Stimulated activated CD8-positive, alpha-beta memory T cell treated with anti-CD3 and anti-CD28 coated beads, Interleukin-2, amount 100 ng/mL, for 48 hours (primary cell): ENCODE results near the gene BTBD8.

ENCODE experiments used
- DNase-seq, 2 donors: peaks; one replicate each; pipeline ENCODE4 v3.0.0-alpha.2; 2020; ENCODE audit warnings: low read depth in 2 of 2

Gene BTBD8

DNA sequence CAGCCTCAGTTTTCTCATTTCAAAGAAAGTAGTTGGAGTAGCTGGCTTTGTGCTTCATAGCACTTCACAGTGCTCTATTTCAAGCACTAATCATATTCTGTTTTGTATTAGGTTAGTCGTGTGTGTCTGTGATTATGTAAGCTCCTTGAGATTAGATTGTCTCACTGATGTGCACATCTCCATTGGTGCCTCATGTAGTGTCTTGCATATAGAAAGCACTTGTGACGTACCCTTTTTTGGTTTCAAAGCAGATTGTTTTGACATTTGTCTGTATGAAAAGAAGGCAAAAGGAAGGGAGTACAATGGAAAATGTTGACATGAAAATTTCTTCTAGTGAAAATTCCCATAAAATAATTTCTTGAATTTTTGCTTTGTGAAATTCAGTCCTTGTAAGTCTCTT lies 13.9 kb downstream of the BTBD8 start:
- DNase-seq: no peak

DNA sequence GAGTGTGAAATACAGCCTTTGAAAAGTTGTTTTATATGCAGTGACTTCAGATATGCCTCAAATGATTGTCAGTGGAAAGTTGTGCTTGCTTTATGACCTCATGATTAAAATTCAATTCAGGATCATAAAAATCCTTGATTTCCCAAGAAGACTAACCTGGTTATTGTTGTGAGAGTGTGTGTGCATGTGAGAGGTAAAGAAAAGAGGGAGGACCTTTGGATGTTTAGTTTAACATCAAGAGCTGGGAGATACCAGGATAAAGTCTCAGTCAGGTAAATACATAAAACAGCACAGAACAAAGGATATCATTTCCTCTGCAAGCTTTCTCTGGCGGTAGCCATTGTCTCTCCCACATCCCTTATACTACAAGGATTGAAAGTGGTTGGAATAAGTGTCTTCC lies 14.4 kb downstream of the BTBD8 start:
- no peak for DNase-seq

DNA sequence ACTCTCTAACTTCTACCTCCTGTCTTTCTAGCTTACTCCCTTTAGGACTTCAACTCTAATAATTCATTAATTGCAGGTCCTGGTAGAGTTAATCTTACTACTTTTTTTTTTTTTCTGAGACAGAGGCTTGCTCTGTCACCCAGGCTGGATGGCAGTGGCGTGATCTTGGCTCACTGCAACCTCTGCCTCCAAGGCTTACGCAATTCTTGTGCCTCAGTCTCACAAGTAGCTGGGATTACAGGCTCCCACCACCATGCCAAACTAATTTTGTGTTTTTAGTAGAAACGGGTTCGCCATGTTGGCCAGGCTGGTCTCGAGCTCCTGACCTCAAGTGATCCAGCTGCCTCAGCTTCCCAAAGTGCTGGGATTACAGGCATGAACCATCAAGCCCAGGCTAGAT lies 15.7 kb downstream of the BTBD8 start:
- no peak for DNase-seq

DNA sequence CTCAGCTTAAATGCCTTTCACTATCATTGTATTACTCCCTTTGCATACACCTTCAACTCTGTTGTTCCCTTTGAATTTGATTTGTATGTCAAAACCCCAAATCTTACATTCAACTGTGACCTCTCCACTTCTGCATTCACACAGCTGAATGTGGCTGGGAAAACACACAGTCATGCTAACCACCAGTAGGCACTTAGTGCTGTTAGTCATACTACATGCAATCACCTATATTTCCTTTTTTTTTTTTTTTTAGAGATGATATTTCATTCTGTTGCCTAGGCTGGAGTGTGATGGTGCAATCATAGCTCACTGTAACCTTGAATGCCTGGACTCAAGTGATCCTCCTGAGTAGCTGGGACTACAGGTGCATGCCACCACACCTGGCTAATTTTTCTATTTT lies 16.2 kb downstream of the BTBD8 start:
- no peak for DNase-seq

DNA sequence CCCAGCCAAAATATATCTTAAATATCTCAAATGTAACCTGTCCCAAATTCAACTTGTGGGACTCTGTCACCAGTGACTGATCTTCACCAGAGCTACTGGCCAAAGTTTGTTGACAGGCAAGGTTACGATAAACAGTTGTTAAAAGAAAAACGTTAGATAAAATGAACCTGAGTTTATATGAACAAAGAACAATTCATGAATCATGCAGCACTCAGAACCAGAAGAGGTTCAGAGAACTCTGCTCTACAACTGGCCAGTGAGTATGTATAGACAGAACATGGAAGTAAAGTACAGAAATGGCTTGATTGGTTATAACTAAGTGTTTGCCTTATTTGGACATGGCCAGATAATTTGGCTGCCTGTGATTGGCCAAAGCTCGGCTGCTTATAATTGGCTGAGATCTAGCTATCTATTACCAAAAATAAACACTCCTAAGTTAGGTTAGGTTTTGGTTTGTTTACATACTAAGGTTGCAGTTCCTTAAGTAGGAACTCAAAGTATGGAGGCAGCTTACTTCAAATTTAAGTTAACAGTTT lies 25.5 kb downstream of the BTBD8 start:
- DNase-seq: no peak

DNA sequence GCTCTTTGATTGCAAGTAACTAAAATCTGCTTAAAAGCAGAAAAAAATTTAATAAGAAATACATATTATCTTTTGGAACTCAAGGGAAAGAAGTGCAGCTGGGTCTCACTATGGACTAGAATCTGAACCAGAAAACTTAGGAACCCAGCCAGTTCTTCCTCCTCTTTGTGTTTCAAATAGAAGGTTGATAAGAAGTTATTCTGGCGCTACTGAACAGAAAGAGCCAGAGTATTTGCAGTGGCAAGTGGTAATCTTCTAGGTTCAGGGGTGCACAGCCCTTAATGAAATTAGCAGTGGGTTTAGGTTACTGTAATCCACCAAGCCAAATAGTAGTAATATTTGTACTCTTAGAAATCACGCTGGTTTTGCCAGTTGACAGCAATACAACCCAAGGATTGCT lies 28.5 kb downstream of the BTBD8 start:
- DNase-seq: no peak

DNA sequence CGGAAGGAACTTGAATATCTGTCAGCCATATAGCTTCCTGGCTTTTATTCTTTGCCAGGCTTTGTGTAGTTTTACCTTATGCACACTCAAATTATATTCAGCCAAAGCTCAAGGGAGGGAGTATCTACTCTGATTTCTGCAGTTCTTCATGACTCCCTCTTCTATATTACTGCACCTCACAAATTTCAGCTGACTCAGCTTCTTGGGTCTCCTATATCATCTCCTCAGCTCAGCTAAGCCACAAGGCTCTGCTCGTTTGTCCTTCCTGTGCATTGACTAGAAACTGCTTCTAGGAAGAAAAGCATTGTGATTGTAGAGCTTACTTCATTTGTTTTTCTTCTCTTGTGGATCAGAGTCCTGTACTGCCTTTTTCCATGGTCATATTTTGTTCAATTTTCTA lies 37.4 kb downstream of the BTBD8 start:
- DNase-seq: no peak

DNA sequence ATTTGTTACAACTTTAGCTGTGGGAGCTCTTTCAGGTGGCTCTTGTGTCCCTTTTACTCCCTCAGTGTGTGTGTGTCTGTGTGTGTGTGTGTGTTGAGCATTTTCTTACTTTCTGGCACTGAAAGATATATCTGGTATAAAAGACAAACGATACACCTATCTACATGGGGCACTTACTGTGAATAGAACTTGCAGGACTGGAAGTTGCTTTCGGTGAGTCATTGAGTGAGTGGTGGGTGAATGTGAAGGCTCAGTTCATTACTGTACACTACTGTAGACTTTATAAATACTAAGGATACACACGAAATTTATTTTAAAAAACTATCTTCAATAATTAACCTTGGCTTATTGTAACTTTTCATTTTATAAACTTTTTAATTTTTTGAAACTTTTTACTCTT lies 38.7 kb downstream of the BTBD8 start:
- no peak for DNase-seq

DNA sequence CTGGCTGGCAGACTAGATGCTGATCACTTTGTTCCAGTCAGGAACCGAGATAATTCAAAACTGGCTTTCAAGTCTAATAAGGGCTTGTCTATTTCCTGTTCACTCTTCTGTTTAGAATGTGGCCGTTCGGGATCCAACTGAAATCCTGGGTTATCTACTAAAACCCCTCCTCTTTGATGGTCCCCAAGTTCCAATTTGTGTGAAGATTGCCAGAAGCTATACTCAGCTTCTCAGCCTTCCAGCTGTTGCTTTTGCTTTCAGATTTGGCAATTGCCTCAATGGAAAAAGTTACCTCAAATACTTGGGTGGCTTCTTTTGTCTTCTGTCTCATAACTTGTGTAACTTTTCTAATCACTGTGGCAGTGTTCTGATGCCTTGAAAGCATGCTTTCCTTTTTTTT lies 43.7 kb downstream of the BTBD8 start:
- no peak for DNase-seq

DNA sequence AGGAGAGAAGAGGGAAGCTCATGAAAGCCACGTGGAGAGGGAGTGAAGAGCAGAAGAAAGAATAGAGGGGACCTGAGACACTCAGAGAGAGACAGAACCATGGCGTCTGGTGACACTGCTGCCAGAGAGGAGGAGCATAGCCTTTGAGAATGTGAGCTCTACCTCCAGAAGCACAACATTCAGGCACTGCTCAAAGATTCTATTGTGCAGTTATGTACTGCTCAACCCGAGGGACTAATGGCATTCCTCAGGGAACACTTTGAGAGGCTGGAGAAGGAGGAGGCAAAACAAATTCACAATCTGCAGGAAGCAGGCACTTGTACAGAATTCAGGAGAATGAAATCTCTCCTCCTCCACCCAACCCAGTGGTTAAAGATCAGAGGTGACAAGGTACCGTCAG lies 45.1 kb downstream of the BTBD8 start:
- DNase-seq: no peak

DNA sequence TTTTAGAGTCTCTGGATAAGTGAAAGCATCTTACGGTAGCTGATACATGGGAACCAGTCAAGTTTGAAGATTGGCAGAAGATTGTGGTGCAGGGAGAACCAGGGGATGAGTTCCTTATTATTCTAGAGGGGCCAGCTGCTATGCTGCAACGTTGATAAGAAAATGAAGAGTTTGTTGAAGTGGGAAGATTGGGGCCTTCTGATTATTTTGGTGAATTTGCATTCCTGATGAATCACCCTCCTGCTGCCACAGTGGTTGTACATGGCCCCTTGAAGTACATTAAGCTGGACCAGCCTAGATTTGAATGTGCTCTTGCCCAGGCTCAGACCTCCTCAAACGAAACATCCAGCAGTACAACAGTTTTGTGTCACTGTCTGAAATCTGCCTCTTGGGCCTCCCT lies 45.9 kb downstream of the BTBD8 start:
- DNase-seq: no peak

DNA sequence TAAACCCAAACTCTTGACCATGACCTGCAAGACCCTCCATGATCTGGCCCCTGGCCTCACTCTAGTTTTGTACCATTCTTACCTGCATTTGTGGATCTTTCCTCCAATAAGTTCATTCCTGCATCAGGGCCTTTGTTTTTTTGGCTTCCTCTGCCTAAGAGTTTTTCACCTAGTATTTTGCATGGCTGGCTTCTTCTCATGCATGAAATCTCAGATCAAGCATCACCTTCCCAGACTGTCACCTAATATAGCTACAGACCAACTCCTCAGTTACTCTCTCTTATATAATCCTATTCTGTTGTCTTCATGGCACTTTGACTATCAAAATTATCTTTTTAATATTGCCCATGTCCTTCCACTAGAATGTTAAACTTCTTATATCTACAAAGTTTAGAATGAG lies 54.2 kb downstream of the BTBD8 start:
- DNase-seq: no peak

DNA sequence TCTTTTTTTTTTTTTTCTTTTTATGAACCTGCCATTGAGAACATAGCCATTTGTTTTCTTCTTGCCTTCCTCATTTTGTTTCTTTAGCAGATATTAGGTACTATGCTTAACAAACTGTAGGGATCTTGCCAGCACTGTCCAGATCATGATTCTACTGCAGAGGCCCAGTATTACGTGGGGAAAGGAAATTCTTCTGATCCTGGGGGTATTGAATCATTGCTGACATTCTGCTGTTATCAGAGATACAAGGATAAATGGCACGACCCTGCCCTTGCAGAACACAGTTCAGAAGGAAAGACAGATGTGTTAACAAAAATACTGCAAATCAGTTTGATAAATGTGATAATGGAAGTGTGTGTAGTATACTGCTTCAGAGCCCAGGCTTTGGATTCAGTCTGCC lies 56.2 kb downstream of the BTBD8 start:
- DNase-seq: no peak

DNA sequence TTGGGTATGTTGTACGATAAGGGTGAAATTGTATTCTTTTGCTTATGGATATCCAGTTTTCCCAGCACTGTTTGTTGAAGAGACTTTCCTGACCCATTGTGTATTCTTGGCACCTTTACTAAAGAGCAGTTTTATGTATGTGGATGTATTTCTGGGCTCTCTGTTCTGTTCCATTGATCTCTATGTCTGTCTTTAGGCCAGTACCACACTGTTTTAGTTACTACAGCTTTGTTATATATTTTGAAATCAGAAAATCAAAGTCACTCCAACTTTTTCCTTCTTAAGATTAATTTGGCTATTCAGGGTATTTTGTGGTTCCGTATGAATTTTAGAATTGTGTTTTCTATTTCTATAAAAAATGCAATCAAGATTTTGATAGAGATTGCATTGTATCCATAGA lies 74.8 kb downstream of the BTBD8 start:
- no peak for DNase-seq

DNA sequence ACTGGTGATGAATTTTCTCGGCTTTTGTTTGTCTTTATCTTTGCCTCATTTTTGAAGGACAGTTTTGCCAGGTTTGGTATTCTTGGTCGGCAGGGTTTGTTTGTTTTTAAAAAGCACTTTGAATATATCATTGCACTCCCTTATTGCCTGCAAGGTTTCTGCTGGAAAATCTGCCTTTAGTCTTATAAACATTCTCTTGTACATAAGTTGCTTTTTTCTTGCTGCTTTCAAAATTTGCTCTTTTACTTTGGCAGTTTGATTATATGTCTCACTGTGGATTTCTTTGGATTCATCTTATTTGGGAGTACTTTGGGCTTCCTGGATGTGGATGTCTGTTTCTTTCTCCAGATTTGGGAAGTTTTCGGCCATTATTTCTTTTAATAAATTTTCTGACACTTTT lies 79.4 kb downstream of the BTBD8 start:
- DNase-seq: no peak

DNA sequence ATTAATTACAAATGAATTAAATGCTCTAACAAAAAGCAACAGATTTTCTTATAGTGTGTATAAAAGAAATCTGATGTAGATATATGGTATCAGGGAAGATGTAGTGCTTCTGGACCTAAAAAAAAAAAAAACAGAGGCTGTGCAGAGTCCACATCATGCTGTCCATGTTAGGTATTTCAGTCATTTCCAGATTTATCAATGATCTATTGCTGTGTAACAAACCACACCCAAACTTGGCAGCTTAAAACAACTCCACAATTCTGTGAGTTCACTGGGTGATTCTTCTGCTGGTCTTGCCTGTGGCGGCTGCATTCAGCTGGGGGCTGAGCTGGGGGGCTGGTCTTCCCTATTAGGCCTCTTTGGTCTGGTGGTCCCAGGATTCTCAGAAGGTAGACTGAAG lies 85.2 kb downstream of the BTBD8 start:
- no peak for DNase-seq

DNA sequence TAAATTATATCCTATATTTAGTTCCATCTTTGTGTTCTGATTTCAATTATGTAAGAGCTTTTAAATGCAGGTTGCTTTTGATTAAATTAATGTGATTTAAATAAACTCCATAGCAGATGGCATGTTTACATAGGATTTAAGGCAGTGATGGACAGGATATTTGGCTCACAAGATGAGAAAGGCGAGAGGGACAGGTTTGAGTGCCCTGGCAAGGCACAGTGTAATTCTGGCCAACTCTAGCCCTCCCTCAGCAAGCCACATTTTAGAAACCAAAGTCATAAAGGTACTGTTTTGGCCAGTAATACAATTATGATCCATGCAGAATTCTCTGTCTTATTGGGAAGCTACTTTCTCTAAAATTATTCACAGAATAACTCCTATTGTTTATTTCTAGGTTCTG lies 87.0 kb downstream of the BTBD8 start:
- DNase-seq: no peak

DNA sequence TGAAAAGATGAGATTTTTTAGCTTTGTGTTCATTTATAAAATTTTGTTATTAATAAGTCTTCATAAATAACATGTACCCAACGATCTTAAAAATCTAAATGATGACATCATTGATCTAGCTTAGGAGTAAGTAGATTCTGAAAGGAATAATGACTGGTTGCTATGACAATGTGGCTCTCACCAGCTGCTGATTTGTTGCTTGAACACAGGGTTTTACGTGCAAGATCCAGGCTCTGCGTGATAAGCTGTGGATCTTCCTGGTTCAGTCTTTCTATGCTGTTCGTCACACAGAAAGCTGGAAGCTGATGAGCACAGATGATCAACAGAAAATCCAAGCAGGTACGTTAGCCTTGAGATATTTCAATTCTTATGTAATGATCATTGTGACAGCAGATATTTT lies 88.5 kb downstream of the BTBD8 start:
- no peak for DNase-seq

DNA sequence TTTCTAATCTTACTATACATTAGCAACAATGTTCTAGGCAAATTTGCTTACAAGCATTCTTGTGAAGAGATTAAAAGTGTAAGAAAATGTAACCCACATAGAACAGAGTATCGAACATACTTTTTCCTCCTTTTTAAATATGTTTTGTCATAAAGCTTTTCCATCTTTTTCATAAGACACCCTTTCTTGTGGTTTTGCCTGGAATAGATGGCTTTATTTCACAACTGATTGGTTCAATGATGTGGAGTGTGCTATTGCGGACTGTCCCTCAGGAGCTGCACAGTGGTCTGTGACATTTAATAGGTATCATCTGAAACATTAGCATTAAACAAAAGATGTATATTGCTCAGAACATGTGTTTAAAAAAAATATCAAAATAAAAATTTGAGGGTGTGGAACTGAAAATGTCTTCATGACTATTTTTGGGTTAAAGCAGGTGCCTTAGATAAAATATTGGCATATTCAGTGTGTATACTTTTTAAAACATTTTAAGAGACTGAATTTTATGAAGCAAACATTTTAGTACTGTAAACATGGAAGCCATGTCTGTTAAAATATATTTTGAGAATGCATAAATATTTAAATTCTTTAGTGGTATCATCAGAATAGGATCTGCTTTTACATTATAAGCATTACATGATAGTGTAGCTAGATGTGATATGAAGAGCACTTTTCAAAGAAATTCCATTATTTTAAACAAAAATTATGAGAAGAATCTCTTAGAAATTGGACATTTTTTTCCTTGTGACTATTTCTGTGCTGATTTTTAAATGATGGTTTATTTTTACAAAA lies 89.3 kb downstream of the BTBD8 start:
- DNase-seq: no peak

DNA sequence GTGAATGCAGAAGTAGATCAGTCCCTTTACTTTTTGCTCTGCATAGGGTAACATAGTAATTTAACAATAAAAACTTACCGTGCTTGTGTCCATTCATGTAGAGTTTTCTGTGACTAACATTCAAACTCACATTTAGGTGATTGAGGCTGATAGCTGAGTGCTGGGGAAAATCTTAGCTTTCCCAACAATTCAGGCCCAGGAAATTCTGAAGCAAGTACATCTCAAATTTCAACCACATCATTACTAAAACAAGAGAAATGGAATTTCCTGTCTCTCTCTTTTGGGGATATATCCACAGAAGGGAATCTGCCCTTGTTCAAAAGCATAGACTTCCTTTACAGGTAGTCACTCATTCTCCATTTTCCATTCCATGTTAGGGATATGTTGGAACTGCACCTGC lies 104.5 kb downstream of the BTBD8 start:
- DNase-seq: no peak

DNA sequence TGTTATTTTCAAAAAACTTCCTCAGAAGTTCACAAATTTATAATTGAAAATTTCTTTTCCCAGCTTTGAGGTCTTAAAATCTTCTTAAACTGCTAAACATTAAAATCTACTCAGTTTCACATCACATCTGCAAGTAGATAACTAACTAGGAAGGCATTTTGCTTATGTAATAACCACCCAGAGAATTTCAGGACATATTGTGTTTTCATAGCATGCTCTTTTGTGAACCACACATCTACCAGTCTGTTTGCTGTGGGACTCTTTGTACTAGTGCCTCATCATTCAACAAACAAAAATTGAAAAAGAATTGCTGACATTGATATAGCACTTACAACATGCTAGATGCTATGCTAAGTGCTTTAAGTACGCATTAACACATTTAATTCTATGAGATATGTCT lies 105.9 kb downstream of the BTBD8 start:
- no peak for DNase-seq

DNA sequence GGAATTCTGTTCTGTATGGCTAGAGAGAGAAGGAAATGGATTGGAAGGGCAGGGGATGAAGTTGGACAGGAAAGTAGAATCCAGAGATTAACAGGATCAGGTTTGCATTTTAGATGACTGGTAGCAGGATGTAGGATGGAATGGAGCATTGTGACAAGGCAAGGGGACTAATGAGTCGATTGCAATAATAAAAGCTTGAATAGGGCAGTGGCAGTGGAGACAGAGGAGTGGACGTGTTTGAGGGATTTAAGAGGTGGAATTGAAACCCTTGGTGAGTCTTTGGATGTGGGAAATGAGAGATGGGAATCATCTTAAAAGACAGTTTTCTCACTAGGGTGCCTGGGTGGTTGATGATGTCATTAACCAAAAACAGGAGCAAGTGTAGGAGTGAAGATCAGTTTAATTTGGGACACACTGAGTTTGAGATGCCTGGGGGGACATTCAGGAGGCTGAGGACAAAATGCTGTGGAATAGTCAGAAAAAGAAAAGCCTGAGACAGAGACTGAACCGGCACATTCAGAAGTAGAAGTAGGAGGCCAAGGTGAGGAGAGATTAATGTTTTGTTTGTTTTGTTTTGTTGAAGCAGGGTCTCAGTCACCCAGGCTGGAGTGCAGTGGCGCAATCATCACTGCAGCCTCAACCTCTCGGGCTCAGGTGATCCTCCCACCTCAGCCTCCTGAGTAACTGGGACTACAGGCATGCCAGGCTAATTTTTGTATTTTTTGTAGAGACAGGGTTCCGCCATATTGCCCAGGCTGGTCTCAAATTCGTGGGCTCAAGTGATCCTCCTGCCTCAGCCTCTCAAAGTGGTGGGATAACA lies 108.5 kb downstream of the BTBD8 start:
- no peak for DNase-seq

DNA sequence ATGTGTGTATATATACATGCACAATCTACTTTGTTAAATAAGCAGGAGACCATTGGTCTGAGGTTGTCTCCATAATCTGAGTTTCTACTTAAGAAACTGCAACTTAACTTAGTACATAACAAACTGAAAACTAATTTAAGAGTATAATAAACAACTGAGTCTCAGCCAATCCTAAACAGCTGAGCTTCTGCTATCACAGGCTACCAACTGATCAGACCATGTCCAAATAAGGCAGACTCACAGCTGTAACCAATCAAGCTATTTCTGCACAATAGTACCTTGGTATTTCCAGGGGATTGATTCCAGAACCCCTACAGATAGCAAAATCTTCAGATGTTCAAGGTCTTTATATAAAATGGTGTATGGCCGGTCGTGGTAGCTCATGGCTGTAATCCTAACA lies 111.6 kb downstream of the BTBD8 start:
- no peak for DNase-seq
